ENCODE data around the gene ANKRD44. TPM values are rescaled to one million over a fixed set of nuclear protein-coding genes. Genes with fewer than 3 reads are reported as not detected.

The ANKRD44 gene
- total RNA-seq, 1 donor from 2014 or later: 11.2 TPM

- no peak for TF ChIP-seq CTCF (conservative IDR thresholded peaks at IDR 0.05)
- no peaks in the 10 kb centered on the region for H3K4me1 Mint-ChIP-seq
- DNase-seq (ENCODE audit: low read depth, low spot score): no peak
- H3K36me3 Mint-ChIP-seq (ENCODE audit: low read depth): peaks cover 19% of the 10 kb centered on the region
- no peaks in the 10 kb centered on the region for H3K27me3 Mint-ChIP-seq (ENCODE audit: low read depth)
- H3K9me3 Mint-ChIP-seq: peaks cover 14% of the 10 kb centered on the region
- no peak overlapping the region for H3K4me3 Mint-ChIP-seq
- no peak overlapping the region for H3K27ac Mint-ChIP-seq (ENCODE audit: unreplicated experiment)
Observed at GRCh38 chr2:197055045-197055444, 255.5 kb downstream of the ANKRD44 start.

GRCh38 chr2:197054437-197054836, 256.1 kb downstream of the ANKRD44 start:
- Mint-ChIP-seq H3K4me1 (no peaks in the 10 kb centered on the region), H3K9me3 (peaks cover 14% of the 10 kb centered on the region), H3K4me3 (no peak overlapping the region), H3K27me3 (ENCODE audit: low read depth) (no peaks in the 10 kb centered on the region), H3K27ac (ENCODE audit: unreplicated experiment) (no peak overlapping the region), H3K36me3 (ENCODE audit: low read depth) (peaks cover 19% of the 10 kb centered on the region)
- DNase-seq (ENCODE audit: low read depth, low spot score): no peak
- no peak for TF ChIP-seq CTCF (conservative IDR thresholded peaks at IDR 0.05)

DNA sequence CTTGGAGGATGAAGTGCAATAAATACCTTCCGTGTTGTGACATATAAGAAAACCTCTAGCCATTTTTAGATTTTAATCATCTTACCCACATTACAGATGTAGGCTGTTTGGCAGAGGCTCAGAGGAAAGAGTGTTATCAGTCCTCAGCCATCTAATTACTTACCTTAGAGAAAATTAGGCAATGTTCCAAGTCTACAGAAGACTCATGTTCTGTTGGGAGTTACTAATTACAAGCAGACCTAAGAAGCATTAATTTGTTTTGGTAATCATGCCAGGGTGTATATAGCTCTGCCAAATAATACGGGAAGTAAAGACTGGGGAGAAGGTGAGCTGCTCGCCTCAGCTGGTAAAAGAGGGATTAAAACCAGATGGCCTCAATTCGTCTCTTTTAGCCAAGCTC, 258.2 kb downstream of the ANKRD44 start:
- DNase-seq (ENCODE audit: low read depth, low spot score): no peak
- Mint-ChIP-seq H3K4me3 (no peak overlapping the region), H3K4me1 (no peaks in the 10 kb centered on the region), H3K9me3 (peaks cover 14% of the 10 kb centered on the region), H3K36me3 (ENCODE audit: low read depth) (peaks cover 19% of the 10 kb centered on the region), H3K27me3 (ENCODE audit: low read depth) (no peaks in the 10 kb centered on the region), H3K27ac (ENCODE audit: unreplicated experiment) (no peak overlapping the region)
- TF ChIP-seq CTCF (conservative IDR thresholded peaks at IDR 0.05): no peak

- H3K36me3 Mint-ChIP-seq (ENCODE audit: low read depth): no peaks in the 10 kb centered on the region
- no peak for TF ChIP-seq CTCF (conservative IDR thresholded peaks at IDR 0.05)
- H3K4me3 Mint-ChIP-seq: no peak overlapping the region
- no peaks in the 10 kb centered on the region for H3K27me3 Mint-ChIP-seq (ENCODE audit: low read depth)
- DNase-seq (ENCODE audit: low read depth, low spot score): no peak
- H3K9me3 Mint-ChIP-seq: no peaks in the 10 kb centered on the region
- peaks cover 8% of the 10 kb centered on the region for H3K4me1 Mint-ChIP-seq
- no peak overlapping the region for H3K27ac Mint-ChIP-seq (ENCODE audit: unreplicated experiment)
Observed at GRCh38 chr2:197045115-197045514, 265.5 kb downstream of the ANKRD44 start.

DNA sequence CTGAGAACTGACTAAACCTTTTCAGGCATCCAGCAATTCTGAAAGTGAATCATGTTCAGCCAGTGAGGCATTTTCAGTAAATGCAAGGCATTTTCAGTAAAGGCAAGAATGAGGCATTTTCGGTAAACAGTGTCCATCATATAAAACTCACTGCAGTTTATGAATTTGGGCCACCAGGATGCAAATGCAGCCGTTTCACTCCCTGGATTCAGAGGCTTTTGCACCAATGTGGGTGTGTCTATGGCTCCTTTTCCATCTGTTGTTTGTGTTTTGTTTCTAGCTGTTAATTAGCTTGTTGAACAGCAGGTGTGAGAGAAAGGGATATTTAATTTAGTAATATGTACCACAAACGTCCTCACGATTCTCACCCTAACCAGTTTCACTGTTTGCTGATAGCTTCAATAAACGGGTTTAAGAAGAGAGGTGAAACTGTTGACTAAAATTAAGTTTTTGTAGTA, 267.8 kb downstream of the ANKRD44 start:
- Mint-ChIP-seq H3K27me3 (ENCODE audit: low read depth) (no peaks in the 10 kb centered on the region), H3K27ac (ENCODE audit: unreplicated experiment) (no peak overlapping the region), H3K4me3 (no peak overlapping the region), H3K4me1 (peaks cover 8% of the 10 kb centered on the region), H3K9me3 (no peaks in the 10 kb centered on the region), H3K36me3 (ENCODE audit: low read depth) (no peaks in the 10 kb centered on the region)
- no peak for DNase-seq (ENCODE audit: low read depth, low spot score)
- TF ChIP-seq CTCF (conservative IDR thresholded peaks at IDR 0.05): no peak

Data from neural crest cell (in vitro differentiated cells).